PC-9 (cell line): ENCODE measurements around the gene EMP2. TPM values are rescaled to one million over a fixed set of nuclear protein-coding genes. Genes with fewer than 3 reads are reported as not detected.

ENCODE experiments used
- BruUV-seq: library from RNA; stranded (reverse); fragments of 400-500 nt; replicated peaks from 2 replicates; lab custom pipeline; 2021; lab: Mats Ljungman, UMichigan
- CTCF ChIA-PET: fragments of 300-600 bp; sonication (Branson Sonifier 250); formaldehyde crosslinking; loops from one replicate; lab custom pipeline; 2022; ENCODE audit warnings: antibody characterized with exemption; lab: Charles Lee
- POLR2A ChIA-PET: fragments of 300-600 bp; sonication (Branson Sonifier 250); formaldehyde crosslinking; loops from one replicate; lab custom pipeline; 2022; ENCODE audit warnings: antibody characterized with exemption; ENCODE audit not compliant: unreplicated experiment; lab: Charles Lee
- DNase-seq, 2 experiments: peaks; one replicate each; pipeline versions ENCODE4 v3.0.0 to v3.0.0-alpha.2; 2015 to 2022; ENCODE audit warnings: mixed read lengths in 1 of 2
- H2AFZ ChIP-seq: fragments of 200-600 bp; sonication (generic); 2 replicates; pipeline ENCODE4 v1.8.1; 2017; ENCODE audit warnings: antibody characterized with exemption
- H3F3A ChIP-seq: fragments of 200-600 bp; sonication (generic); 2 replicates; pipeline ENCODE4 v1.8.1; 2017; ENCODE audit warnings: antibody characterized with exemption, mild to moderate bottlenecking, low read depth; ENCODE audit not compliant: insufficient read depth
- H3K27ac ChIP-seq: fragments of 200-600 bp; sonication (generic); 2 replicates; pipeline ENCODE4 v1.6.1; 2016; ENCODE audit warnings: mixed run types
- H3K27me3 ChIP-seq: fragments of 200-600 bp; sonication (generic); 2 replicates; pipeline ENCODE4 v1.6.1; 2016; ENCODE audit warnings: low read depth, mixed run types; ENCODE audit not compliant: insufficient read depth
- H3K36me3 ChIP-seq: fragments of 200-600 bp; sonication (generic); 2 replicates; pipeline ENCODE4 v1.6.1; 2016; ENCODE audit warnings: low read depth, mixed run types
- H3K4me1 ChIP-seq: fragments of 200-600 bp; sonication (generic); replicated peaks from 2 replicates; pipeline ENCODE4 v1.6.1; 2016; ENCODE audit warnings: mixed run types; ENCODE audit not compliant: insufficient read depth
- H3K4me2 ChIP-seq: fragments of 200-600 bp; sonication (generic); 2 replicates; pipeline ENCODE4 v1.6.1; 2017; ENCODE audit warnings: mixed run types
- H3K4me3 ChIP-seq: fragments of 200-600 bp; sonication (generic); 2 replicates; pipeline ENCODE4 v1.6.1; 2016; ENCODE audit warnings: mixed run types
- H3K79me2 ChIP-seq: fragments of 200-600 bp; sonication (generic); 2 replicates; pipeline ENCODE4 v1.6.1; 2017; ENCODE audit warnings: low read depth, mixed run types
- H3K9me2 ChIP-seq: fragments of 200-600 bp; sonication (generic); 2 replicates; pipeline ENCODE4 v1.8.1; 2017; ENCODE audit warnings: mild to moderate bottlenecking; ENCODE audit not compliant: insufficient read depth
- H3K9me3 ChIP-seq: fragments of 200-600 bp; sonication (generic); 2 replicates; pipeline ENCODE4 v1.8.1; 2016; ENCODE audit warnings: low read depth; ENCODE audit not compliant: insufficient read depth
- H4K20me1 ChIP-seq: fragments of 200-600 bp; sonication (generic); 2 replicates; pipeline ENCODE4 v1.8.1; 2017; ENCODE audit not compliant: insufficient read depth
- EZH2 ChIP-seq: fragments of 200-600 bp; sonication (generic); IDR thresholded peaks from 2 replicates; pipeline ENCODE4 v1.8.0; 2017; ENCODE audit warnings: antibody characterized with exemption, low read depth
- intact Hi-C: fragments of 100-400 bp; cut with micrococcal nuclease; formaldehyde crosslinking; loops from one replicate; pipeline ENCODE4 v1.10.0; 2022; ENCODE audit not compliant: unreplicated experiment
- total RNA-seq: library from RNA; stranded (reverse); gene quantifications from 2 replicates; pipeline ENCODE4 v1.2.3, GENCODE V29; 2021
- TF ChIP-seq, protein P1 (sequence below): fragments of 200-600 bp; sonication (generic); conservative IDR thresholded peaks from 2 replicates; pipeline ENCODE4 v1.6.1; 2017; ENCODE audit warnings: mixed run types, antibody characterized with exemption, mild to moderate bottlenecking, moderate library complexity

The EMP2 gene
- total RNA-seq, 1 experiment from 2014 or later = 137 TPM

DNA sequence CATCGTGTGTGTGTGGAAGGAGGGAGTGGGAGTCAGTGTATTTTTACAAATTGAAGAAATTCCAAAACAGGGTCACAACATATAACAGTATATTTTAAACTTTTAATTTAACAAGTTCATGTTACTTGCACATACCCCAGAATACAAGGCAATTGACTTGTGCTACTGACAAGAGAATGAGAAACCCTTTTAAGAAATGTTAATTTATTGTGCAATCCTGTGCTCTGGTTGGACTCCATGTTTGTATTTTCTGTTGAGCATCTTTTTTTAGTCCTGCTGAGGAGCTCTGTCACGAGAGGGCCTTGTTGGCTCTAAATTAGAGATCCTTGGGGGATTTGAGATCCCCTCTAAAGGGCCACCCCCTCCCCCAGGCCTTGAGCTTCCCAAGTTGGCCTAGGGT is 1.1 kb upstream of the EMP2 start:
- no peak overlapping the region for H3K4me2 ChIP-seq
- H3K79me2 ChIP-seq = peaks cover 29% of the 10 kb centered on the region
- H3K9me2 ChIP-seq = no peaks in the 10 kb centered on the region
- no TSS peak for BruUV-seq
- H4K20me1 ChIP-seq = peaks cover 6% of the 10 kb centered on the region; the same call in 1 of the 2 replicates
- no peak for TF ChIP-seq EZH2
- TF ChIP-seq, protein P1, sequence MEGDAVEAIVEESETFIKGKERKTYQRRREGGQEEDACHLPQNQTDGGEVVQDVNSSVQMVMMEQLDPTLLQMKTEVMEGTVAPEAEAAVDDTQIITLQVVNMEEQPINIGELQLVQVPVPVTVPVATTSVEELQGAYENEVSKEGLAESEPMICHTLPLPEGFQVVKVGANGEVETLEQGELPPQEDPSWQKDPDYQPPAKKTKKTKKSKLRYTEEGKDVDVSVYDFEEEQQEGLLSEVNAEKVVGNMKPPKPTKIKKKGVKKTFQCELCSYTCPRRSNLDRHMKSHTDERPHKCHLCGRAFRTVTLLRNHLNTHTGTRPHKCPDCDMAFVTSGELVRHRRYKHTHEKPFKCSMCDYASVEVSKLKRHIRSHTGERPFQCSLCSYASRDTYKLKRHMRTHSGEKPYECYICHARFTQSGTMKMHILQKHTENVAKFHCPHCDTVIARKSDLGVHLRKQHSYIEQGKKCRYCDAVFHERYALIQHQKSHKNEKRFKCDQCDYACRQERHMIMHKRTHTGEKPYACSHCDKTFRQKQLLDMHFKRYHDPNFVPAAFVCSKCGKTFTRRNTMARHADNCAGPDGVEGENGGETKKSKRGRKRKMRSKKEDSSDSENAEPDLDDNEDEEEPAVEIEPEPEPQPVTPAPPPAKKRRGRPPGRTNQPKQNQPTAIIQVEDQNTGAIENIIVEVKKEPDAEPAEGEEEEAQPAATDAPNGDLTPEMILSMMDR = no peak
- peak overlapping the region; percentile 100; the same call in 1 of the 2 replicates for H2AFZ ChIP-seq
- no peaks in the 10 kb centered on the region for H3K27me3 ChIP-seq
- H3K4me1 ChIP-seq = peaks cover 53% of the 10 kb centered on the region
- H3K4me3 ChIP-seq = no peak overlapping the region
- no peaks in the 10 kb centered on the region for H3K36me3 ChIP-seq
- CTCF ChIA-PET = no interaction called here
- no peak overlapping the region for H3K27ac ChIP-seq
- H3F3A ChIP-seq = peaks cover 32% of the 10 kb centered on the region; the same call in 1 of the 2 replicates
- POLR2A ChIA-PET = no interaction called here
- no peak for DNase-seq
- intact Hi-C loops = loop anchor here (2.0 kb wide), 1 partner anchor 155 kb away; no protein-coding TSS in a partner anchor
- H3K9me3 ChIP-seq = no peaks in the 10 kb centered on the region

DNA sequence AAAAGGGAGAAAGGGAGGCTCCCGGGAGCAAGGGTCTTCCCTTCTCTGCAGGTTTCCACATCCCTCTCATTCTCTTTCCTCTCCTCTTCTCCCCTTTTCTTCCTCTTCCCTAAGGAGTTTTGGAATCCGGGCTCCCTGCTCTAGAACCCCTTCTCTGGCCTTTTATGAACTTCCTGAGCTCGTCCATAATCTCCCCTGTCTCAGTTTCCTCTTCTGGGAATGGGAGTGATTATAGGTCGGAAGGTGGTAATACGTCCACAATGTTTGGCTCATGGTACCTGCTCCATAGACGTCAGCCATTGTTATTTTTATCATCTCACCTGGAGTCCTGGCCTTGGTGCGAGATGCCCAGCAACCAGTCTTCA is 467 bp upstream of the EMP2 start:
- TF ChIP-seq, protein P1 = no peak
- no peak for TF ChIP-seq EZH2
- Histone ChIP-seq H3K4me3 (peak overlapping the region; percentile 92), H4K20me1 (peaks cover 6% of the 10 kb centered on the region; the same call in 1 of the 2 replicates), H3K4me1 (peaks cover 57% of the 10 kb centered on the region), H3K27me3 (no peaks in the 10 kb centered on the region), H3K79me2 (peaks cover 35% of the 10 kb centered on the region), H3K36me3 (no peaks in the 10 kb centered on the region), H3K4me2 (peak overlapping the region; percentile 84), H3K27ac (no peak overlapping the region), H2AFZ (peak overlapping the region; percentile 100), H3K9me2 (no peaks in the 10 kb centered on the region), H3F3A (peaks cover 32% of the 10 kb centered on the region; the same call in 1 of the 2 replicates), H3K9me3 (no peaks in the 10 kb centered on the region)
- intact Hi-C loops = loop anchor here (1.0 to 2.0 kb wide), 3 partner anchors 36 to 156 kb away; no protein-coding TSS in a partner anchor
- BruUV-seq = TSS peak; percentile 85
- ChIA-PET POLR2A (no interaction called here), CTCF (interaction anchor here (0.8 to 1.1 kb wide), 2 partner anchors 37 to 1759 kb away, joined by 3 to 5 read pairs; no protein-coding TSS in a partner anchor)
- DNase-seq = no peak

DNA sequence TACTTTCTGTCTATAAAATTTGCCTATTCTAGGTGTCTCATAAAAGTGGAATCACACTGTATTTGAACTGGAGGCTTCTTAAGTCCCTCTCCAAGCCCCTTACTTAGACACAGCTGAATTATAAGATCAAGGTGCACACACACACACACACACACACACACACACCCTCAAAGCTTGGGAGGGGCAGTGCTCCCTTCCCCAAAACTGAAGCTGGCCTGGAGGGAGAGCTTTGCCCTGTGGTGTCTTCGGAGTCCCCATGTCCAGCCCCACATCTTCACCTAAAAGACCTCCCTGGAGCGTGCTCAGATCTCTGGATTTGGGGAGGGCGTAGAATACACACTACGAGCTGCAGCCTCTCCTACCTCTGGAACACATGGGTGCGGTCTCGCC is 828 bp downstream of the EMP2 start:
- POLR2A ChIA-PET = interaction anchor here (0.7 kb wide), 1 partner anchor 331 kb away, joined by 4 read pairs; no protein-coding TSS in a partner anchor

More for the DNA sequence above, 828 bp downstream of the EMP2 start:
- CTCF ChIA-PET = interaction anchor here (0.6 to 0.8 kb wide), 3 partner anchors 13 to 58 kb away, joined by 3 to 5 read pairs (median 3); no protein-coding TSS in a partner anchor
- TF ChIP-seq, protein P1 = no peak
- no peak for TF ChIP-seq EZH2
- Histone ChIP-seq H3K27me3 (no peaks in the 10 kb centered on the region), H3K79me2 (peaks cover 47% of the 10 kb centered on the region), H3K4me2 (peak overlapping the region; percentile 84), H3K4me1 (peaks cover 47% of the 10 kb centered on the region), H4K20me1 (peaks cover 6% of the 10 kb centered on the region; the same call in 1 of the 2 replicates), H2AFZ (peak overlapping the region; percentile 100), H3K4me3 (peak overlapping the region; percentile 92), H3K9me3 (no peaks in the 10 kb centered on the region), H3K36me3 (no peaks in the 10 kb centered on the region), H3K27ac (no peak overlapping the region), H3F3A (peaks cover 24% of the 10 kb centered on the region; the same call in 1 of the 2 replicates), H3K9me2 (no peaks in the 10 kb centered on the region)
- no TSS peak for BruUV-seq
- no peak for DNase-seq
- intact Hi-C loops = loop anchor here (2.0 kb wide), 4 partner anchors 21 to 149 kb away; no protein-coding TSS in a partner anchor
